Kidney glomerular epithelial cell (primary cell): ENCODE data around the gene PIGM.
"Not testable (repeated sequence)": the region's sequence is repeated elsewhere in the genome, so short reads cannot be mapped to it uniquely, and the experiment has no call there.

Experiments
- DNase-seq: peaks from one replicate; lab custom pipeline; 2025; lab: John Stamatoyannopoulos, UW

The PIGM gene

GRCh38 chr1:160061369-160062229, 29.8 kb upstream of the PIGM start:
- DNase-seq = no peak

GRCh38 chr1:160058087-160058486, 26.3 kb upstream of the PIGM start:
- no peak for DNase-seq

GRCh38 chr1:160056648-160057169, 24.9 kb upstream of the PIGM start:
- DNase-seq = no peak

DNA sequence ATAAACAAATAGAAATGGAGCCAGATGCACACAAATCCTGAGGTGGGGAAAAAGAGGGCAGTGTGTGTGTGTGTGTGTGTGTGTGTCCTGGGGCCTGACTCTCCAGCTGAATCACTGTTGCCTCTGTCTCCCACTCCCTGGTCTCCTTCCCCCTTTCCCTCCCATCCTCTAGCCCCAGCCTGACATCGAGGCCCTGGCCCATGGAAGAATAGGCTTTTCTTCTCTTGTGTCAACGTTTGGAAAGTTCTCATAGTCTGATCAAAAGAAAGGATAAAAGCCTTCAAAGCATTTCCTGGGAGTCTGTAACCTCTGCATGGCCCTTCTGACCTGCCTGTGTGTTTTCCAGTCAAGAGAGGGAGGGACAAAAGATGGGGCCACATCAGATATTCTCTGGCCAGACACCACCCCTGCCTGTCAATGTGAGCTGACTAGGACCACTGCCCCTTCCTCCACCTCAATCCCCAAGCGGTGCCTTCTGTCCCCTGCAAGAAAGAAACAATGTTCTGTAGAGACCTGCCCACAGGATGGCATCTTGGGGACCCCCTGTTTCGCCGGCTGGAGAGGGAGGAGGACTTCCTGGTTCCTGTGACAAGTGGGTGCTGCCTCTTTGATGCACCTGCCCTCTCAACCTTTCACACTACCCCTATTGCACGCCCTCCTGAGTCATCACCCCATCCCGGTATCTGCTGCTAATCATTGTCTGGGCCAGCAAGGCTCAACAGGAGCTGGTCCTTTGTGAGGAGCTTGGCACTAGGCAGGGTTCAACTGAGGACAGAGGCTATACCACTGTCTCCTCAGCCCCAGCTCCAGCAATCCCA, 22.0 kb upstream of the PIGM start:
- DNase-seq = no peak

DNA sequence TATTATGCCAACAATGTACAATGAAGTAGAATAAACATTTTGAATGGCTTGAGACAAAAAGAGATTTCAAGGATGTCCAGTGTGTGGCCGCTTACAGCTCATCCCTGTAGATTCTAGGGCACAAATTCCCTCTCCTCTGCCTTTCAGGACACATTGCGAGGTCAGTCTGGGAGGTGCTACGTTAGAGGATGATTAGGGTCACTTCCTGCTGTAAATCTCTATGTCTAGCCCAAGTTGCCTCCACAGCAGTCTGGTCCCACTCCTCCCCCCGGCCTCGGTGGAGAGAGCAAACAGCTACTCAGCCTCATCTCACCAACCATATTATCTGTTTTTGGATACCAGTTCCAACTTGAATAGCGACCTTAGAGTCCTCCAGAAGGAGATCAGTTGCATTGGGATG, 21.1 kb upstream of the PIGM start:
- DNase-seq = no peak

GRCh38 chr1:160050619-160051018, 18.8 kb upstream of the PIGM start:
- no peak for DNase-seq

GRCh38 chr1:160050182-160050581, 18.4 kb upstream of the PIGM start:
- not testable (repeated sequence) for DNase-seq

DNA sequence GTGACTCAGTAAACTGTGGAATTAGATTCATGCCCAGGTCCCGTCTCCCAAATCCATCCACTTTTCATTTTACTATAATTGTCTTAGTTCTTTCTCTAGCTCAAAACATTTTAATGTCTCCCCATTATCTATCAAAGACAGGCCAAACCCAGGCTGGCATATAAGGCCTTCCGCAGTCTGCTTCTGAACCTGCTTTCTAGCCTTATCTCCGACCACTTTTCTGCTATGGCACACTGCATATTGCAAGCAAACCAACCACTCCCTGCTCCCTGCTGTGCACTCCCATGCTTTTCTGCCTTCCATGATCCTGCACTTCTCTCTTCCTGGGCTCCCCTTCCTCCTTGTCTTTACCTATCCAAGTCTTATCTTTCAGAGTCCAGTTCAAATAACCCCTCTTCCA, 17.3 kb upstream of the PIGM start:
- DNase-seq = no peak

DNA sequence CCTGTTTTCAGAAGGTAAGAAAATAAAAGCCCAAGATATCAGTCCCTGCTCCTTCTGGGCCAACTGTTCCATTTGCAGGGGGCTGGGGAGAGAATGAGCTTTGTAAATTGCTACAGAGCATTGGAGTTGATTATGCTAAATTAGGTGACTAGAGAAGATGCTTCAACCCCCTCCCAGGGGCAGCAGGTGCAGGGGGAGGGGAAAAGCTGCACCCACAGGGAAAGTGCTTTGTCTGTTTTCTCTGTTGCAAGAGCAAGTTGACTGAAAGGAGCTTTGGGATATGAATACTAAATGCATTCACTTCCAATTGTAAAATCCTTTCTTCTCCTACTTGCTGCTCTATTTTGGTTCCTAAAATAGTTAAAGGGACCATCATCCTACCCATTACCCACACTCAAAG, 16.5 kb upstream of the PIGM start:
- no peak for DNase-seq

DNA sequence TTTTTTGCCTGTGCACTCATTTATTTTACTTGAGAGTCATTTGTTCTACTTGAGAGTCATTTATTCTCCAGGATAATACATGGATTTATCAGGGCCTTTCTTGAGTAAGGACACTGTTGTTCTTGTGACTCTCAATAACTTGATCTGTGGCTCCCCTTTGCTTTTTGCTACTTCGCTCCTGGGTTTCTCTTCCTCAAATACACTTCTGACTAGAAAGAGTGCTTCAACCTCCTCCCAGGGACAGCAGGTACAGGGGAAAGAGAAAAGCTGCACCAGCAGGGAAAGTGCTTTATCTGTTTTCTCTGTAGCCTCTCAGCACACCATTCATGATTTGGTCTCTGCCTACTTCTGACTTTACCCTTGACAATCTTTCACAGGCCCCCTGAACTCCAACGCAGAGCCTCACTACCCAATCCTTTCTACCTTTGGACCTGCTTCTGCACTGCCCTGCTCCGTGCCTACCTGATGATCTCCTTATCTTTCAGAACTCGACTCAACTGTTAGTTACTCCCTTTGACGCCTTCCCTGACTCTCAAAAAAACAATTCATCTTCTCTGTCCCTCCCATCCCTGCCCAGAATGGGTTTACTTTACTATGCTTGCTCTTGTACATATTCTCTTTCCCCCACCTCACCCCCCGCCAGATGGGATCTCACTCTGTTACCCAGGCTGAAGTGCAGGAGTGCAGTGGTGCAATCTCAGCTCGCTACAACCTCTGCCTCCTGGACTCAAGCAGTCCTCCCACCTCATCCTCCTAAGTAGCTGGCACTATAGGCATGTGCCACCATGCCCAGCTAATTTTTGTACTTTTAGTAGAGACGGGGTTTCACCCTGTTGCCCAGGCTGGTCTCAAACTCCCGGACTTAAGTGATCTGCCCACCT, 15.6 kb upstream of the PIGM start:
- no peak for DNase-seq

DNA sequence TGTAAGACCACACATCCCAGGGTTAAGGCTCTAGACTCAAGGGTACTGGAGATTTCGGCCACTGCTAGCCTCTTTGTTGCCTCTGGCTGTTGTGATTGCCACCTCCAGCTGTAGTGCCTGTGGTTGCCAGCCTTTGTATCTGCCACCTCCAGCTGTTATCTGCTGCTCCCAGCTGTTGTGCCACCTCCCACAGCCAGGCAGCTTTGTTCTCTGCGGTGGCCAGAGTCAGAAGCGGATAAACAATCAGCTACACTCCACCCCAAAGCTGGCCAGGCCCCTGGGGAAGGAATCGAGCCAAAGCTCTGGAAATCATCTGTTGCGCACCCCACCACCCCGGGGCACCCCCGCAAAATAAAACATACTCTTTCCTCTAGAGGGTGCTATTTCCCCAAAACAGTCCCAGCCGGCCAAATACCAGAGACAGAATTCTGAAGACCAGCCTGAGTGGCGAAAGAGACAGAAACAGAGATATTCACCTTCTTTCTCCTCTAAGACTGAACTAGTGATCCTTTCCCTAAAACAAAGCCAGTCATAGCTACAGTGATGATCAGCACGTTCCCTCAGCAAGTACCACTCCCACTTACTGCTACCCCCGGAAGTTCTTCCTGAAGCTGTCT, 14.8 kb upstream of the PIGM start:
- peak; percentile 17 for DNase-seq

DNA sequence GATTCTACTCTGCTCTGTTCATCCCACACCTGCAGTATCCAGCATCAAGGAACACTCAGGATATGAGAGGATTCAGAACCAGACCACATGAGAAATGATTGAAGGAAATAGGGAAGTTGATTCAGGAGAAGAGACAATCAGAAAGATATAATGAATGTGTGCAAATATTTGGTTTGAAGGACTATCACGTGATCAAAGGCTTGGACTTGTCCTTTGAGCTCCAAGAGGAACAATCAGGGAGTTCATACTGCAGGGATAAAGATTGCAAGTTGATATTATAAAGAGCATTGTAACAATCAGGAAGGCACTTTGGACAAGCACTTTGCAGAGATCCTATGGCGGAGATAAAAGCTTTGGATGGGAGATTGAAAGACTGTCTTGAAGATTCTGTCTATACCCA, 13.9 kb upstream of the PIGM start:
- no peak for DNase-seq

DNA sequence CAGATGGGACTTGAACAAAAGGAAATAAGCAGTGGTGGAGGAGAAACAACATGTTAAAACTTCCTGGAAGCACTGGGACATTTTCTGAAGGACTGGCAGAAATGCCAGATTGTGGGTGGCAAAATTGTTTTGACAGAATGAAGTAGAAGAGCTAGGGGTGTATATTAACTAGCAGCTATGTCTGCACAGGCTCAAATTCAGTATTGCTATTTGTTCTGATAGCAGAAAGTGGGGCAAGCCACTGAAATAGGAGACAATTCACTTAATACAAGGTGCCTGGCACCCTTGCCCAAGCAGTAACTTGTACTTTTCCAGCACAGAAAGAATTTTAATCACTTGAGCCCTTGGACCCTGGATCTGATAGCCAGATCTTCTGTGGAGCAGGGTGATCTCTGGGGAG, 11.8 kb upstream of the PIGM start:
- no peak for DNase-seq

DNA sequence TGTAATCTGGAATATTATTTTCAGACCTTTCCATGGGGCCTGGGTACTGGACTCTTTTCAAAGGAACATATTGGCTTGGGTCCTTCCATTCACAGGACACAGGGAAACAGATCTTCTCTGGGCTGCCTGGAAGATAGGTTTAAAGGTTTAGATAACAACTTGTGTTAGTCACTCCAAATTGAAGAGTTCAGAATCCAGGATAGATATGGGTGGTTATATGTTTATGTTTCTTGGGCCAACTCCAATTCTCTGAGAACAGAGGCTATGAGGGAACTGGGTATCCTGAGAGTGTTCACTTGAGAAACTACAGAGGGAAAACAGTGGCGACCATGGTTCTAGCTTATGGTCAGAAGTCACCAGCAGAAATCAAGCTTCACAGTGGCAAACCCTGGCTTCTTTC, 8.7 kb upstream of the PIGM start:
- DNase-seq = no peak

GRCh38 chr1:160032165-160032820, 503 bp upstream of the PIGM start:
- DNase-seq = peak; percentile 54

GRCh38 chr1:160030657-160031364, 979 bp downstream of the PIGM start:
- DNase-seq = peak; percentile 6

- DNase-seq = no peak
These were observed 3.4 kb downstream of the PIGM start for GRCh38 chr1:160028426-160028825.

- DNase-seq = no peak
These were observed 6.5 kb downstream of the PIGM start for GRCh38 chr1:160025314-160025713.

DNA sequence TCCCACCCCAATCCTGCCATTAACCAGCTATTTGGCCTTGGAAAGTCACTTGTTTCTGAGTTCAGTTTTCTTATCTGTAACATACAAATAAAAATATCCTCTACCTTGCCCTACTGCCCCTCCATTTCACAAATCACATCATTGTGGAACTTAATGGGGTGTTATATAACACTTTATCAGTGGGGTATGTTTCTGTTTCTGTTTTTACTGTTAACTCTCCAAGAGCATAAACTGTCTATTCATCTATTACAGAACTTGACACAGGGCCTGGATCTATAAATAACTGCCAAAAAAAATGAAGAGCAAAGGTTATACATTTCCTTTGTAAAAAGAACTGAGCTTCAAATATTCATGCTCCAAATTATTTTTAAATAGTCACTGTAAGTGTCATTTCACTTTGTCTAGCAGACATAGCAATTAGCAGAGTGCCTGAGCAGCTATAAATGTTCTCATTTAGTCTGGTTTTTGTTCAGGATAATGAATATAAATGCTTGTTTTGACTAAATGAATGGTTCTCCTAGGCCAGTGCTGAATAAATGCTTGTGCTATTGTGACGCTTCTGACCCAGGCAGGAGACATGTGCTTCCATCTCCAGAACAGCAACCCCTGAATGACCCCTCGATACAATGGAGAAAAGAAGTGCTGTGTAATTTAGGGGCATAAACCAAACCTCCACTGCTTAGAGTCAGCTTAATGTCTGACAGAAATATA, 7.4 kb downstream of the PIGM start:
- DNase-seq = no peak
